Measurements from ENCODE around the gene GTSF1L. TPM values are rescaled to one million over a fixed set of nuclear protein-coding genes. Genes with fewer than 3 reads are reported as not detected.

GTSF1L gene
- total RNA-seq, 1 donor from 2014 or later: not detected

DNA sequence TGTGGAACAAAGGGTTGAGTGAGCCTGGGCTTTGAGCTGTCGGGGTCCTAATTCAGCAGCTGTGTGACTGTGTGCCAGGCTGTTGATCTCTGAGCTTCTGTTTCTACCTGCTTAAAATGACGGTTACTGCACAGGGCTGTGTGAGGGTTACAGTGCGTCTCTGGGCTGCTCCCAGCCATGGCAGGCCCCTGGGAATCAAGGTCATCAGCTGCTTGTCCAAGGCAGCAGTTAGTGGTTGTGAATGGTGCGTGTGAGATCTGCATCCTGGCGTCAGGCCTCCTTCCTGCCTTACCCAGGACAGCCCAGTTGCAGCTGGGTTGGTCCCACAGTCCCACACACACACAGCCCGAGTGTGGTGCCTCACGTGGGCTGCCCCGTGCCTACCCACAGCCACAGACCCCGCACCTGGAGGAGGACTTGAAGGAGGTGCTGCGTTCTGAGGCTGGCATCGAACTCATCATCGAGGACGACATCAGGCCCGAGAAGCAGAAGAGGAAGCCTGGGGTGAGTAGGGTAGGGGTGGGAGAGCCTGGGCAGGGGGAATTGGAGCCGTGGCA lies 15.6 kb downstream of the GTSF1L start:
- Mint-ChIP-seq H3K36me3 (ENCODE audit: low read depth) (peaks cover 4% of the 10 kb centered on the region), H3K9me3 (no peaks in the 10 kb centered on the region), H3K4me1 (no peaks in the 10 kb centered on the region), H3K4me3 (no peak overlapping the region), H3K27me3 (ENCODE audit: low read depth) (no peaks in the 10 kb centered on the region), H3K27ac (ENCODE audit: unreplicated experiment) (no peak overlapping the region)
- TF ChIP-seq, protein P1, sequence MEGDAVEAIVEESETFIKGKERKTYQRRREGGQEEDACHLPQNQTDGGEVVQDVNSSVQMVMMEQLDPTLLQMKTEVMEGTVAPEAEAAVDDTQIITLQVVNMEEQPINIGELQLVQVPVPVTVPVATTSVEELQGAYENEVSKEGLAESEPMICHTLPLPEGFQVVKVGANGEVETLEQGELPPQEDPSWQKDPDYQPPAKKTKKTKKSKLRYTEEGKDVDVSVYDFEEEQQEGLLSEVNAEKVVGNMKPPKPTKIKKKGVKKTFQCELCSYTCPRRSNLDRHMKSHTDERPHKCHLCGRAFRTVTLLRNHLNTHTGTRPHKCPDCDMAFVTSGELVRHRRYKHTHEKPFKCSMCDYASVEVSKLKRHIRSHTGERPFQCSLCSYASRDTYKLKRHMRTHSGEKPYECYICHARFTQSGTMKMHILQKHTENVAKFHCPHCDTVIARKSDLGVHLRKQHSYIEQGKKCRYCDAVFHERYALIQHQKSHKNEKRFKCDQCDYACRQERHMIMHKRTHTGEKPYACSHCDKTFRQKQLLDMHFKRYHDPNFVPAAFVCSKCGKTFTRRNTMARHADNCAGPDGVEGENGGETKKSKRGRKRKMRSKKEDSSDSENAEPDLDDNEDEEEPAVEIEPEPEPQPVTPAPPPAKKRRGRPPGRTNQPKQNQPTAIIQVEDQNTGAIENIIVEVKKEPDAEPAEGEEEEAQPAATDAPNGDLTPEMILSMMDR (conservative IDR thresholded peaks at IDR 0.05): no peak
- no peak for DNase-seq (ENCODE audit: low read depth, low spot score)

DNA sequence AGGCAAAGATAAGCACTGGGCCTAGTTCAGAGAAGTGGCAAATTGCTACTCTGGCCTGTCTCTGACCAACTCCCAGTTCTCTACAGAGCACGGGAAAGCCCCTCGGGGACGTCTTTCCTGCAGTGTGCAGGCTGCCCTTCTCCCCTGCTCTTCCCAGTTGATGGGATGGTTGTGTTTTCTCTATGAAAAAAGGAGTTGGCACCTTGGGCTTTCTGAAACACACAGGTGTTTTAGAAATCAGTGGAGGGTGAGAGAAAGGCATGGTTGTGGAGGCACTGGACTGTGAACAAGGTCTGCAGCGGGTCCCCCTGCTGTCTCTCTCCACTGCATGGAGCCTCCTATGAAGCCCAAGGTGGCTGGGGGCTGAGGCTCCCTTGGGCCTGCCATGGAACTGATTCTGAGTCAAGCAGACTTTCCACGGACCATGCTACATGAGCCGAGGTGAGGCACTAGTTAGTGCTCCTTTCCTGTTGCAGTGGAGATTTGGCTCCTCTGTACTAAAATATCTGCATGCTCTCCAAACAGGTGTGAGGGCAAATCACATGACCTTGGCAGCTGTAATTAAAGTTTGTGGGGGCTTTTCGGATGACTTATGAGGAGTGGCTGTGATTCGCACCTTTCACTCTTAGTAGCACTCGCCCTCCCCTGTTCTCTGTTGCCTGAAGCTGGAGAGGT lies 16.3 kb downstream of the GTSF1L start:
- Mint-ChIP-seq H3K36me3 (ENCODE audit: low read depth) (peaks cover 8% of the 10 kb centered on the region), H3K27ac (ENCODE audit: unreplicated experiment) (no peak overlapping the region)
- TF ChIP-seq, protein P1 (conservative IDR thresholded peaks at IDR 0.05): no peak

DNA sequence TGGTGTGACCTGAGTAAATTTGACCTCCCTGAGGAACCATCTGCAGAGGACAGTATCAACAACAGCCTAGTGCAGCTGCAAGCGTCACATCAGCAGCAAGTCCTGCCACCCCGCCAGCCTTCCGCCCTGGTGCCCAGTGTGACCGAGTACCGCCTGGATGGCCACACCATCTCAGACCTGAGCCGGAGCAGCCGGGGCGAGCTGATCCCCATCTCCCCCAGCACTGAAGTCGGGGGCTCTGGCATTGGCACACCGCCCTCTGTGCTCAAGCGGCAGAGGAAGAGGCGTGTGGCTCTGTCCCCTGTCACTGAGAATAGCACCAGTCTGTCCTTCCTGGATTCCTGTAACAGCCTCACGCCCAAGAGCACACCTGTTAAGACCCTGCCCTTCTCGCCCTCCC lies 24.3 kb downstream of the GTSF1L start:
- Mint-ChIP-seq H3K9me3 (no peaks in the 10 kb centered on the region), H3K4me1 (no peaks in the 10 kb centered on the region), H3K27me3 (ENCODE audit: low read depth) (no peaks in the 10 kb centered on the region), H3K27ac (ENCODE audit: unreplicated experiment) (no peak overlapping the region), H3K36me3 (ENCODE audit: low read depth) (peaks cover 24% of the 10 kb centered on the region), H3K4me3 (no peak overlapping the region)
- TF ChIP-seq, protein P1 (conservative IDR thresholded peaks at IDR 0.05): no peak
- DNase-seq (ENCODE audit: low read depth, low spot score): no peak

More for the DNA sequence above, 16.3 kb downstream of the GTSF1L start:
- Mint-ChIP-seq H3K27me3 (ENCODE audit: low read depth) (no peaks in the 10 kb centered on the region), H3K4me3 (no peak overlapping the region), H3K9me3 (no peaks in the 10 kb centered on the region), H3K4me1 (no peaks in the 10 kb centered on the region)
- DNase-seq (ENCODE audit: low read depth, low spot score): no peak

DNA sequence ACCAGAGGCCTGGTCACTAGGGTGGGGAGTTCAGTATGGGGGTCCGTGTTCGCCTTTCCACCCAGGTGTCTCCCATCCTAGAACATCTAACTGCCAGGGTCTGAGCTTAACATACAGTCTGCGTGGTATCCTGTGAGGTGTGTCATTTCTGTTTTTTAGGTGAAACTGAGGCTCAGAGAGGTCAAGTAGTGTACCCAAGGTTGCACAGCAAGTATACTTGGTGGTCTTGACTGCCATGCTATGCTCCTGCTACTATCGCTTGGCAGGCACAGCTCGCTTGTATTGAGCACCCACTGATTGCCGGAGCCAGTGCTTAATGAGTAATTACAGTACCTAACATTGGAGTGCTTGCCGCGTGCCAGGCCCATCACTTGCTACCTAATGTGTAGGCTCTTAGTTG lies 26.2 kb downstream of the GTSF1L start:
- Mint-ChIP-seq H3K9me3 (no peaks in the 10 kb centered on the region), H3K4me3 (no peak overlapping the region), H3K4me1 (no peaks in the 10 kb centered on the region), H3K27me3 (ENCODE audit: low read depth) (no peaks in the 10 kb centered on the region), H3K27ac (ENCODE audit: unreplicated experiment) (no peak overlapping the region), H3K36me3 (ENCODE audit: low read depth) (peaks cover 22% of the 10 kb centered on the region)
- TF ChIP-seq, protein P1 (conservative IDR thresholded peaks at IDR 0.05): no peak
- DNase-seq (ENCODE audit: low read depth, low spot score): no peak

DNA sequence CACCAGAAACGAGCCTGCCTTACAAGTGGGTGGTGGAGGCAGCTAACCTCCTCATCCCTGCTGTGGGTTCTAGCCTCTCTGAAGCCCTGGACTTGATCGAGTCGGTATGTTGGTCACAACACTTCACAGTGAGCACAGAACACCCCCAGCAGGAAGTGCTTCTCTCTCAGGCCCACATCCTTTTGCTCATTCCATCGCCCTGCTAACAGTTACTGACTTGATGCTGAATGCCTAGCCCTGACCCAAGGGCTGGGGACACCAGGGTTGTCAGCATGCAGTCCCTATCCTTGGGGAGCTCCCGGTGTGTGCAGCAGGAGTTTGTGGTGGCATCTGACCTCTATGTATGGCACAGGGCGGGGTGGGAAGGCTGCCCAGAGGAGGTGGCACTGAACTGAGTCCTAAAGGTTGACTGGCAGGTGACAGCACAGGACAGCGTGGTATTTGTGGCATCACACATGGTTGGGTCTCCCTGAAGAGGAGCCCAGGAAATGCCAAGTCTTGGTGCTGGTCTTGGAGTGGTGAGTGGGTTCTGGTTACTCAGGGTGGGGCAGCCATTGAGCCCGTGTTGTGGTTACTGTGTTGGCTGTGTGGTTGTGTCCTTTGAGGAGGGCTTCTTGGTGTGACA lies 26.7 kb downstream of the GTSF1L start:
- Mint-ChIP-seq H3K27ac (ENCODE audit: unreplicated experiment) (no peak overlapping the region), H3K9me3 (no peaks in the 10 kb centered on the region), H3K4me1 (no peaks in the 10 kb centered on the region), H3K36me3 (ENCODE audit: low read depth) (peaks cover 20% of the 10 kb centered on the region), H3K27me3 (ENCODE audit: low read depth) (no peaks in the 10 kb centered on the region), H3K4me3 (no peak overlapping the region)
- DNase-seq (ENCODE audit: low read depth, low spot score): no peak
- TF ChIP-seq, protein P1 (conservative IDR thresholded peaks at IDR 0.05): no peak

Data from neural crest cell (in vitro differentiated cells).